ENCODE measurements around the gene CCL21. TPM values are rescaled to one million over a fixed set of nuclear protein-coding genes. Genes with fewer than 3 reads are reported as not detected.
"Not testable (repeated sequence)": the region's sequence is repeated elsewhere in the genome, so short reads cannot be mapped to it uniquely, and the experiment has no call there.

The CCL21 gene
- total RNA-seq = not detected in 2 replicates

DNA sequence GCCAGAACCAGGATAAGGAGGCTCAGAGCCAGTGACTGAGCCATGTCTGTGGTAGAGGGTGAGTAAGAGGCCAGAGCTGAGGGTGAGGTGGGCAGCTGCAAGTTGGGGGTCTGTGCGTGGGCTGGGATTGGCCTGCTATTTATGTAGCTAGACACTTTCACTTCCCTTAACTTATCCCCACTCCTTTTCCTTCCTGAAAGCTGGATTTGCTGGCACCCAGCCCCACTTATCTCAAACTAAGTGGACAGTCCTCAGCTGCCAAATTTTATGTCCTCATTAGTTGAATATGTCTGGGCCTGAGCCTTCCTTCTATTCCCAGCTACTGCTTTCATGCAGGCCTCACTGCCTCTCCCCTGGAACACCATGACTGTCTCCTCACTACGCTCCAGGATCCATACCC is at the start of gene CCL21:
Gene CCL21 (minus strand): TSS at position 114 of the 400 bp plus-strand sequence. CDS start 70 bp downstream, at position 44.
- Mint-ChIP-seq H3K4me3 (ENCODE audit: low read depth) (no peak within 1 kb of the TSS), H3K4me1 (ENCODE audit: low read depth) (no peaks in the 10 kb centered on the region), H3K9me3 (no peaks in the 10 kb centered on the region), H3K27me3 (ENCODE audit: low read depth) (peaks cover 16% of the 10 kb centered on the region), H3K27ac (no peak within 1 kb of the TSS), H3K36me3 (ENCODE audit: low read depth) (no peaks in the 10 kb centered on the region)
- DNase-seq (ENCODE audit: low spot score) = no peak
- intact Hi-C loops (cut with micrococcal nuclease) = no loop called here

- H3K27me3 Mint-ChIP-seq (ENCODE audit: low read depth) = peaks cover 23% of the 10 kb centered on the region
- DNase-seq (ENCODE audit: low spot score) = no peak
- H3K9me3 Mint-ChIP-seq = no peaks in the 10 kb centered on the region
- no peaks in the 10 kb centered on the region for H3K36me3 Mint-ChIP-seq (ENCODE audit: low read depth)
- H3K27ac Mint-ChIP-seq = no peak overlapping the region
- intact Hi-C loops (cut with micrococcal nuclease) = loop anchor here (5.0 kb wide), 1 partner anchor 338 kb away; the partner anchor contains the start of gene PIGO
- no peak overlapping the region for H3K4me3 Mint-ChIP-seq (ENCODE audit: low read depth)
- H3K4me1 Mint-ChIP-seq (ENCODE audit: low read depth) = peaks cover 5% of the 10 kb centered on the region
Measured at GRCh38 chr9:34759432-34760134, 49.6 kb upstream of the CCL21 start.

DNA sequence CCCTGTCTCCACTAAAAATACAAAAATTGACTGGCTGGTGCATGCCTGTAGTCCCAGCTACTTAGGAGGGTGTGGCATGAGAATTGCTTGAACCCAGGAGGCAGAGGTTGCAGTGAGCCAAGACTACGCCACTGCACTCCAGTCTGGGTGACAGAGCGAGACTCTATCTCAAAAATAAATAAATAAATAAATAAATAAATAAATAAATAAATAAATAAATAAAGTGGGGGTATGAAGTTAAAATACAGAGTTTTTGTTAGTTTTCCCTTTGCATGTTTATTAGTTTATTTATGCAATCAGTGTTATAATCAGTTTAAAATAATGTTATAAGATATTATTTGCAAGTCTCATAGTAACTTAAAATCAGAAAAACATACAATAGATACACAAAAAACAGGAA is 40.4 kb upstream of the CCL21 start:
- H3K4me3 Mint-ChIP-seq (ENCODE audit: low read depth); DNase-seq (ENCODE audit: low spot score); H3K4me1 Mint-ChIP-seq (ENCODE audit: low read depth); intact Hi-C loops (cut with micrococcal nuclease); H3K27ac Mint-ChIP-seq; H3K36me3 Mint-ChIP-seq (ENCODE audit: low read depth); H3K9me3 Mint-ChIP-seq: not testable (repeated sequence)
- H3K27me3 Mint-ChIP-seq (ENCODE audit: low read depth) = peaks cover 42% of the 10 kb centered on the region

DNA sequence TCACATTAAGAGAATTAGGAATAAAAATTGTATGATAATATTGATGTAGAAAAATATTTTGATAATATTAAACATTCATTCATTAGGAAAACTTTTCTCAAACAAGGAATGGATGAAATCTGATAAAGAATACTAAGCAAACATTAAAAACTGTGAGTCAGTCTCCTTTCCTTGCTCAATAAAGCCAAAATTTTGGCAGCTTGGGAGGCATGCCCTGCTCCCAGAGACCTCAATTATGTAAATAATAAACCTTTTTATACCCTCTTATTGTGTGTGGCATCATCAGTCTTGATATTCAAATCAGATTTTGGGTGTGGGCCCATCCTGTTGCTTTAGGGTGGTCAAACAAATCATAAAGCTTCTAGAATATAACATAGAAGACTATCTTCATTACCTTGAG is 36.6 kb upstream of the CCL21 start:
- H3K4me3 Mint-ChIP-seq (ENCODE audit: low read depth) = no peak overlapping the region
- no peaks in the 10 kb centered on the region for H3K9me3 Mint-ChIP-seq
- H3K4me1 Mint-ChIP-seq (ENCODE audit: low read depth) = peaks cover 5% of the 10 kb centered on the region
- peaks cover 20% of the 10 kb centered on the region for H3K27me3 Mint-ChIP-seq (ENCODE audit: low read depth)
- H3K27ac Mint-ChIP-seq = no peak overlapping the region
- H3K36me3 Mint-ChIP-seq (ENCODE audit: low read depth) = no peaks in the 10 kb centered on the region
- intact Hi-C loops (cut with micrococcal nuclease) = no loop called here
- DNase-seq (ENCODE audit: low spot score) = no peak

DNA sequence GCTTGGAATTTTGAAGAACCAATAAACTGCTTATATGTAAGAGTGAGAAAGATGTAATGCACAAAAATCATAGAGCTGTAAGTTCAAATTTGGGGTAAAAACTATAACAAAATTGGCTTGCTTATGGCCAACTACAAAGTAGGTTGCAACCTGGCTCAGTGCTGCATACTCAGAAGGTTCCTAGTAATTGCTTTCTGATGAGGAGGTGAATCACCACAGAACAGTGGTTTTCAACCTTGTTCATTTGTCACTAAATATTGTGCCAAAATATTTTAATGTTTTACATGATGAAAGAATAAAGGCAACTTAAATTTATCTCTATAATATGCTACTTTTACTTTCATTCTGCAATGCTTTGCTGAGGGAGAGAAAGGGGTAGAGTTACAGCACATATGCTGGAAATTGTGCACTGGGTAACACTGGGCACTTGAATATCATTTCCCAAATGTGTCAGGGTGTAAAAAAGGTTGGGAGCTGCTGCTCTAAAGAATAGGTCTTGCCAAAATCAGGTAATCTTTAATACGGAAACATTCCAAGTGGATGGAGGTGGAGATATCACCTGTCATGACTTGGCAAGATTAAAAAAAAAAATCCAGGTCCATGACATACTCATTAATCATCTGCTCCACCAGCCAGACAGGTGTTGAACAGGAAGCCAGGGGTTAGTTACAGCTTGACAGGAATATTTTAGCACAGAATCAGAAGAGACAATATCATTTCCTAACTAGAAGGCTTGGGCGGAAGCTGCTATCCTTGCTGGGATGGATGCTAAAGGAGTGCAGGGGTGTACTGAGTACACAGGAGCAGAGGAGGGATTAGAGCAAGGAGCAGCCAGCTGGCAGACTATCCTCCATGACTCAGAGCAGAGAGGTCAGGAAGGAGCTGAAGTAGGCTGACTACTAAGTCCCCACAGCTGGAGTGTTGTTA is 34.6 kb upstream of the CCL21 start:
- Mint-ChIP-seq H3K4me1 (ENCODE audit: low read depth) (peaks cover 6% of the 10 kb centered on the region), H3K36me3 (ENCODE audit: low read depth) (no peaks in the 10 kb centered on the region), H3K9me3 (no peaks in the 10 kb centered on the region), H3K27ac (no peak overlapping the region), H3K27me3 (ENCODE audit: low read depth) (peaks cover 11% of the 10 kb centered on the region), H3K4me3 (ENCODE audit: low read depth) (no peak overlapping the region)
- intact Hi-C loops (cut with micrococcal nuclease) = no loop called here
- no peak for DNase-seq (ENCODE audit: low spot score)

DNA sequence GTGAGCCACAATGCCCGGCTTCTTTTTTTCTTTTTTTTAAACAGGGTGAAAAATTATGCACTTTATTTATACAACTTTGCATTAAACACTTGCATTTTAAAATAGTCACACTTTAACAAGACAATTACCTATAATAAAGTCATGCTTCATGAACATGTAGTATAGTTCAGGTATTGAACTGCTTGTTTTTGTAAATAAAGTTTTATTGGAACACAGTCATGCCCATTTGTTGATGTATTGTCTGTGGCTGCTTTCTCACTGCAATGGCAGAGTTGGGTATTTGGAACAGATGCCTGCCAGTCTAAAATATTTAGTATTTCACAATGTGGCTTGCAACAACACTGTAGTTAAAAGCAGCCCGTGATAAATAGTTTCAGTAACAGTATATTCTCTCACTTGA is 32.8 kb upstream of the CCL21 start:
- intact Hi-C loops (cut with micrococcal nuclease) = no loop called here
- no peak overlapping the region for H3K27ac Mint-ChIP-seq
- DNase-seq (ENCODE audit: low spot score) = no peak
- H3K4me1 Mint-ChIP-seq (ENCODE audit: low read depth) = peaks cover 6% of the 10 kb centered on the region
- H3K27me3 Mint-ChIP-seq (ENCODE audit: low read depth) = peaks cover 6% of the 10 kb centered on the region
- no peaks in the 10 kb centered on the region for H3K9me3 Mint-ChIP-seq
- H3K36me3 Mint-ChIP-seq (ENCODE audit: low read depth) = no peaks in the 10 kb centered on the region
- no peak overlapping the region for H3K4me3 Mint-ChIP-seq (ENCODE audit: low read depth)

DNA sequence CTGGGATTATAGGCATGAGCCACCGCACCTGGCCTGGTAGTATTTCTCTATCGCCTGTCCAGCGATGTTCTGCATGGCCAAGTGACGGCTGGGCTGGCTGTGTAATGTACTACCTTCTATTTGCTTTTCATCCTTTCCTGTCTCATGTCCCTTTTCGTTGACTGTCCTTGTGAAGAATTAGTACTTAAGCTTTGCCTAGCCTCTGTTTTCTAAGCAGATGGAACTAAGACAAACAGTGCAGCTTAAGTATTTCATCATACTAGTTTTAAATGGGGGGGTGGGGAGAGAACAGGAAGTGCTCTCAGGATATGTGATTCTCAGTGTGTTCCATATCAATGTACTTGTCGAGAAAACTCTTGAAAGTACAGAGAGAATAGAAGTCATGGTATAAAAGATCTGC is 31.7 kb upstream of the CCL21 start:
- no peak overlapping the region for H3K27ac Mint-ChIP-seq
- peaks cover 7% of the 10 kb centered on the region for H3K27me3 Mint-ChIP-seq (ENCODE audit: low read depth)
- DNase-seq (ENCODE audit: low spot score) = no peak
- H3K36me3 Mint-ChIP-seq (ENCODE audit: low read depth) = no peaks in the 10 kb centered on the region
- H3K4me1 Mint-ChIP-seq (ENCODE audit: low read depth) = peaks cover 6% of the 10 kb centered on the region
- intact Hi-C loops (cut with micrococcal nuclease) = no loop called here
- no peak overlapping the region for H3K4me3 Mint-ChIP-seq (ENCODE audit: low read depth)
- H3K9me3 Mint-ChIP-seq = no peaks in the 10 kb centered on the region

DNA sequence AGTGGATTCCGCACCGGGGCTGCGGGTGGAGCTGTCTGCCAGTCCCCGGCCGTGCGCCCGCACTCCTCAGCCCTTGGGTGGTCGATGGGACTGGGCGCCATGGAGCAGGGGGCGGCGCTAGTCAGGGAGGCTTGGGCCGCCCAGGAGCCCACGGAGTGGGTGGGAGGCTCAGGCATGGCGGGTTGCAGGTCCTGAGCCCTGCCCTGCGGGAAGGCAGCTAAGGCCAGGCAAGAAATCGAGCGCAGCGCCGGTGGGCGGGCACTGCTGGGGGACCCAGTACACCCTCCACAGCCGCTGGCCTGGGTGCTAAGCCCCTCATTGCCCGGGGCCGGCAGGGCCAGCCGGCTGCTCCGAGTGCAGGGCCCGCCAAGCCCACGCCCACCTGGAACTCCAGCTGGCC is 30.2 kb upstream of the CCL21 start:
- H3K4me3 Mint-ChIP-seq (ENCODE audit: low read depth); H3K27ac Mint-ChIP-seq; H3K9me3 Mint-ChIP-seq; H3K27me3 Mint-ChIP-seq (ENCODE audit: low read depth); H3K4me1 Mint-ChIP-seq (ENCODE audit: low read depth); DNase-seq (ENCODE audit: low spot score); intact Hi-C loops (cut with micrococcal nuclease); H3K36me3 Mint-ChIP-seq (ENCODE audit: low read depth): not testable (repeated sequence)

GRCh38 chr9:34737677-34738260 is 27.8 kb upstream of the CCL21 start:
- H3K4me1 Mint-ChIP-seq (ENCODE audit: low read depth) = peaks cover 4% of the 10 kb centered on the region
- peaks cover 1% of the 10 kb centered on the region for H3K27me3 Mint-ChIP-seq (ENCODE audit: low read depth)
- intact Hi-C loops (cut with micrococcal nuclease) = no loop called here
- no peak for DNase-seq (ENCODE audit: low spot score)
- no peaks in the 10 kb centered on the region for H3K36me3 Mint-ChIP-seq (ENCODE audit: low read depth)
- H3K9me3 Mint-ChIP-seq = no peaks in the 10 kb centered on the region
- H3K4me3 Mint-ChIP-seq (ENCODE audit: low read depth) = no peak overlapping the region
- H3K27ac Mint-ChIP-seq = no peak overlapping the region

- Mint-ChIP-seq H3K9me3 (no peaks in the 10 kb centered on the region), H3K27ac (no peak overlapping the region), H3K4me3 (ENCODE audit: low read depth) (no peak overlapping the region), H3K36me3 (ENCODE audit: low read depth) (no peaks in the 10 kb centered on the region), H3K27me3 (ENCODE audit: low read depth) (peaks cover 10% of the 10 kb centered on the region), H3K4me1 (ENCODE audit: low read depth) (no peaks in the 10 kb centered on the region)
- no peak for DNase-seq (ENCODE audit: low spot score)
- intact Hi-C loops (cut with micrococcal nuclease) = no loop called here
Measured at GRCh38 chr9:34734720-34735119, 24.8 kb upstream of the CCL21 start.

GRCh38 chr9:34732886-34733285 is 22.9 kb upstream of the CCL21 start:
- no peak for DNase-seq (ENCODE audit: low spot score)
- H3K27me3 Mint-ChIP-seq (ENCODE audit: low read depth) = peaks cover 12% of the 10 kb centered on the region
- intact Hi-C loops (cut with micrococcal nuclease) = no loop called here

DNA sequence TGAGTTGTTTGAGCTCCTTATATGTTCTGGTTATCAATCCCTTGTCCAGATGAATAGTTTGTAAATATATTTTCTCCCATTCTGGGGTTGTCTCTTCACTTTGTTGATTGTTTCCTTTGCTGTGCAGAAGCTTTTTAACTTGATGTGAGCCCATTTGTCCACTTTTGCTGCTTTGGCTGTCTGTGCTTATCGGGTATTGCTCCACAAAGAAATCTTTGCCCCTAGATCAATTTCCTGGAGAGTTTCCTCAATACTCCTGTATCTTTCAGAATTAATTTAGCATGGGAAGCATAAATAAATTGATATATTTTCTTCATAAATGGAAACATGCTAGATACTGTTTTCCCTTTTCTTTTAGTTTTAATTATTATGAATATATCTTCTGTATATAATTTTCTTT is 22.5 kb upstream of the CCL21 start:
- no peak for DNase-seq (ENCODE audit: low spot score)
- no peak overlapping the region for H3K27ac Mint-ChIP-seq
- H3K4me1 Mint-ChIP-seq (ENCODE audit: low read depth) = no peaks in the 10 kb centered on the region
- intact Hi-C loops (cut with micrococcal nuclease) = no loop called here
- H3K27me3 Mint-ChIP-seq (ENCODE audit: low read depth) = peaks cover 12% of the 10 kb centered on the region
- no peak overlapping the region for H3K4me3 Mint-ChIP-seq (ENCODE audit: low read depth)
- H3K36me3 Mint-ChIP-seq (ENCODE audit: low read depth) = no peaks in the 10 kb centered on the region
- no peaks in the 10 kb centered on the region for H3K9me3 Mint-ChIP-seq

More at GRCh38 chr9:34732886-34733285, 22.9 kb upstream of the CCL21 start:
- Mint-ChIP-seq H3K4me1 (ENCODE audit: low read depth) (no peaks in the 10 kb centered on the region), H3K4me3 (ENCODE audit: low read depth) (no peak overlapping the region), H3K36me3 (ENCODE audit: low read depth) (no peaks in the 10 kb centered on the region), H3K27ac (no peak overlapping the region), H3K9me3 (no peaks in the 10 kb centered on the region)

GRCh38 chr9:34723141-34723540 is 13.2 kb upstream of the CCL21 start:
- Mint-ChIP-seq H3K27ac (no peak overlapping the region), H3K27me3 (ENCODE audit: low read depth) (no peaks in the 10 kb centered on the region), H3K9me3 (no peaks in the 10 kb centered on the region), H3K36me3 (ENCODE audit: low read depth) (no peaks in the 10 kb centered on the region), H3K4me1 (ENCODE audit: low read depth) (no peaks in the 10 kb centered on the region), H3K4me3 (ENCODE audit: low read depth) (no peak overlapping the region)
- DNase-seq (ENCODE audit: low spot score) = no peak
- intact Hi-C loops (cut with micrococcal nuclease) = no loop called here

All from activated T-helper 2 cell treated with anti-CD3 and anti-CD28 coated beads, Interferon-gamma antibody, Interleukin-2, Interleukin-4, amounts not matched to agents 10 μg/mL and 5 μg/mL and 100 μg/mL, durations not matched to agents 14 hours and 24 hours and 36 hours (primary cell).